Cardiac muscle cell (in vitro differentiated cells and primary cell): ENCODE results near the gene FMO3. TPM values are rescaled to one million over a fixed set of nuclear protein-coding genes. Genes with fewer than 3 reads are reported as not detected.

Source experiments
- DNase-seq, 2 donors: peaks; one replicate each; pipeline versions ENCODE4 v3.0.0 to v3.0.0-alpha.2; 2010 to 2017; ENCODE audit warnings: low read depth in 1 of 2, low spot score in 1 of 2
- H3K27ac ChIP-seq: fragments of 200-600 bp; sonication (generic); 2 replicates; pipeline ENCODE4 v1.5.1; 2016
- H3K27me3 ChIP-seq: fragments of 200-600 bp; sonication (generic); 2 replicates; pipeline ENCODE4 v1.6.0; 2016; ENCODE audit warnings: control low read depth
- H3K36me3 ChIP-seq: fragments of 200-600 bp; sonication (generic); 2 replicates; pipeline ENCODE4 v1.5.1; 2016; ENCODE audit warnings: control low read depth
- H3K4me1 ChIP-seq: fragments of 200-600 bp; sonication (generic); 2 replicates; pipeline ENCODE4 v1.8.1; 2017; ENCODE audit warnings: low read depth, mild to moderate bottlenecking, mixed run types
- H3K4me3 ChIP-seq: fragments of 200-600 bp; sonication (generic); 2 replicates; pipeline ENCODE4 v1.5.1; 2016; ENCODE audit warnings: mild to moderate bottlenecking
- H3K9me3 ChIP-seq: fragments of 200-600 bp; sonication (generic); 2 replicates; pipeline ENCODE4 v1.5.1; 2017; ENCODE audit warnings: low read depth, mild to moderate bottlenecking, control low read depth
- CTCF ChIP-seq: IDR thresholded peaks from 2 replicates; pipeline ENCODE4 v1.5.1; 2012; ENCODE audit warnings: low read depth, mild to moderate bottlenecking, low read length
- polyA plus RNA-seq: library from polyadenylated mRNA; unstranded; fragments of >200 nt; fragmentation: Nextera tagmentation; extraction: Ambion mirVana; gene quantifications from 2 replicates; pipeline ENCODE4 v1.2.1, GENCODE V29; 2016
- total RNA-seq: library from RNA; depleted of rRNA; stranded (reverse); fragments of >200 nt; gene quantifications from 2 replicates; pipeline ENCODE4 v1.2.3, GENCODE V29; 2016

Gene FMO3
- total and polyA plus RNA-seq, 2 experiments from 2014 or later, result not detected

DNA sequence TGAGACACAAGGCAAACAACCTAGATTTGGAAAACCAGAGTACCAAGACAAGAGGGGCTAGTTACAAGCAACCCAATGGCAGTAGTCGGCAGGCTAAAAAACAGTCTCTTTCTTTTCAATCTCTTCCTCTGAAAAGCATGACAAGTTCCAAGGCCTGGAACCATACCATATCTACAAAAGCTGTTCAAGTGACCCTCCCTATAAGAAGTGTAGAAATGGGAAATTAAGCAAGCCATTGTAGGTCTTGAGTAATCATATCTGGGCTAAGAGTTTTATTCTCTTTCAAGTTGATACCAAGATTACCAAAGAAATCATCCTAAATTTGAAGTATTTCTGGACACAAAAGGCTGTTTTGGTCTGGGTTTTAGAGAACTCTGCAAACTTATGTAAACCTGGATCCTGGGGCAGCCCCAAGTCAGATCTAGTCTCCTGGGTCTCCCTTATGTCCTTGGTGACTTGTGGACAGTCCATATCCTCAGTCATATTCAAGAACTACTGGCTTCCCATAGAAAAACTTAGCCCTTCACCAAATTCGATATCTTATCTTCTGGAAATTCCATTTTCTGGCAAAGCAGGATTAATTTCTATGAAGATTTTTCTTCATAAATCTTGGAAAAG, 24.7 kb downstream of the FMO3 start:
- peak in 1 of 2 donors; percentile 77 for DNase-seq
- Histone ChIP-seq H3K4me1 (no peaks in the 10 kb centered on the region), H3K36me3 (no peaks in the 10 kb centered on the region), H3K27ac (no peak overlapping the region), H3K27me3 (no peaks in the 10 kb centered on the region), H3K4me3 (no peak overlapping the region), H3K9me3 (no peaks in the 10 kb centered on the region)
- no peak for TF ChIP-seq CTCF

GRCh38 chr1:171116676-171117075, 26.0 kb downstream of the FMO3 start:
- H3K4me3 ChIP-seq, result no peak overlapping the region
- DNase-seq, result peak in 1 of 2 donors; percentile 29
- no peak for TF ChIP-seq CTCF

DNA sequence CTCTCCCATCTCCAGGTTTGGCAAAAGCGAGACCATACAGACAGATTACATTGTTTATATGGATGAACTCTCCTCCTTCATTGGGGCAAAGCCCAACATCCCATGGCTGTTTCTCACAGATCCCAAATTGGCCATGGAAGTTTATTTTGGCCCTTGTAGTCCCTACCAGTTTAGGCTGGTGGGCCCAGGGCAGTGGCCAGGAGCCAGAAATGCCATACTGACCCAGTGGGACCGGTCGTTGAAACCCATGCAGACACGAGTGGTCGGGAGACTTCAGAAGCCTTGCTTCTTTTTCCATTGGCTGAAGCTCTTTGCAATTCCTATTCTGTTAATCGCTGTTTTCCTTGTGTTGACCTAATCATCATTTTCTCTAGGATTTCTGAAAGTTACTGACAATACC, 26.4 kb downstream of the FMO3 start:
- Histone ChIP-seq H3K27ac (no peak overlapping the region), H3K4me1 (no peaks in the 10 kb centered on the region), H3K27me3 (no peaks in the 10 kb centered on the region), H3K4me3 (no peak overlapping the region), H3K9me3 (no peaks in the 10 kb centered on the region), H3K36me3 (no peaks in the 10 kb centered on the region)
- no peak for TF ChIP-seq CTCF
- no peak for DNase-seq

More at GRCh38 chr1:171116676-171117075, 26.0 kb downstream of the FMO3 start:
- H3K36me3 ChIP-seq, result no peaks in the 10 kb centered on the region
- no peak overlapping the region for H3K27ac ChIP-seq
- no peaks in the 10 kb centered on the region for H3K9me3 ChIP-seq
- H3K4me1 ChIP-seq, result no peaks in the 10 kb centered on the region
- no peaks in the 10 kb centered on the region for H3K27me3 ChIP-seq

- Histone ChIP-seq H3K27ac (no peak overlapping the region), H3K27me3 (no peaks in the 10 kb centered on the region), H3K9me3 (no peaks in the 10 kb centered on the region), H3K36me3 (no peaks in the 10 kb centered on the region), H3K4me3 (no peak overlapping the region), H3K4me1 (peaks cover 11% of the 10 kb centered on the region)
- TF ChIP-seq CTCF, result no peak
- DNase-seq, result no peak
These were observed 28.9 kb downstream of the FMO3 start for GRCh38 chr1:171119648-171120047.

- Histone ChIP-seq H3K27ac (peak overlapping the region; percentile 58), H3K4me1 (peaks cover 11% of the 10 kb centered on the region), H3K4me3 (no peak overlapping the region), H3K36me3 (no peaks in the 10 kb centered on the region), H3K9me3 (no peaks in the 10 kb centered on the region), H3K27me3 (no peaks in the 10 kb centered on the region)
- no peak for TF ChIP-seq CTCF
- no peak for DNase-seq
These were observed 31.6 kb downstream of the FMO3 start for GRCh38 chr1:171122299-171122698.
